GM12892 (cell line): ENCODE measurements around the gene TMEM134.

Experiments used
- POLR2A ChIP-seq: IDR thresholded peaks from 2 replicates; pipeline ENCODE4 v1.6.1; 2011; ENCODE audit warnings: low read depth, low read length, control low read depth
- POLR2AphosphoS5 ChIP-seq: IDR thresholded peaks from 2 replicates; pipeline ENCODE4 v1.6.1; 2011; ENCODE audit warnings: low read depth, low read length, control low read depth
- TAF1 ChIP-seq: IDR thresholded peaks from 2 replicates; pipeline ENCODE4 v1.6.1; 2011; ENCODE audit warnings: low read depth, mild to moderate bottlenecking, control low read depth, low read length, borderline replicate concordance

DNA sequence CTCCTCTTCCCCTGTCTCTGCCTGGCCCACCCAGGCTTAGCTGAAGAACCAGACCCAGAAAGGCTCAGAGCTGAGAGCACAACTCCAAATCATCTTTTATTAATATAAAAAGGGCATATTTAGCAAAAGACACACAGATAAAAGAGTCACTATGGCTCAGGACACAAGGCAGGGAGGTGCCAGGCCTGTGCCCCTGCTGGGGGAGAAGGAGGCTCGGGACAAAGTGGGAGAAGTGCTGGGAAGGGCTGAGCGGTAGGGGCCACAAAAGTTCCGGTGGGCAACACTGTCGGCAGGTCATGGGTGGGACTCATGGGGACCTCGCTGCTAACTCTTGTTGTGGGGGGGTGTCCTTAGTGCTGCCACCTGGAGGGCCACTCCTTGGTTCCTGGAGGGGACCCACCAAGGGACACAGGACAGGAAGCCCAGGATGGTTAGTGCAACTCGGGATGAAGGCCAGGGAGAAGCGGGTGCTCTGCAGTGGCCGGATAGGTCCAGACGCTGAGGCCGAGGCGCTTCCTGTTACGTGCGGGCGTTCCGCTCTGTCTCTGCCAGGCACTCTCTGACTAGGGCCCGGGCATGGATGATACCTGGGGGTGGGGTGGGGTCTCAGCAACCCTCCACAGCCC is 37.5 kb upstream of the TMEM134 start:
- TF ChIP-seq POLR2A (no peak), POLR2AphosphoS5 (no peak), TAF1 (no peak)
